ENCODE data around the gene STK38L. TPM values are rescaled to one million over a fixed set of nuclear protein-coding genes. Genes with fewer than 3 reads are reported as not detected.

STK38L gene
- total RNA-seq, 1 donor from 2014 or later, result 22.2 TPM

GRCh38 chr12:27272373-27273028, 28.4 kb downstream of the STK38L start:
- no peak for ATAC-seq
- intact Hi-C loops (cut with DNase I), result no loop called here

DNA sequence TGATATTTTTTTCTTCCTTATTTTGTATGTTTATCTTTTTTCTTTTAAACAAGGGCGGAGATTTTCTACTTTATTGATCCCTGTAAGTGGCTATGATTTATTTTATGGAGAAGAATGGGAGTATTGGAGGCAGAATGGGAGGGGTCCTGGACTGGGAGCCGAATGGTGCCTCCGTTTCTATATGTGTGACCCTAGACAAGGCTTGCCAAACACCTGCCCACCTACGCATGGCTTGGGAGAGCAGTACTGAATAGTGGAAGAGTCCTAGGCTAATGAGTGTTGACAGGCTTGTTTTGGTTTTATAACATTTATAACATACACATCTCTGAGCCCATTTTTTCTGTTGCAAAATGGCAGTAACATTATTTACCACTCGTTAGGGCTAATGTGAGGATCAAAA, 29.0 kb downstream of the STK38L start:
- ATAC-seq (no peak), DNase-seq (no peak)
- Histone ChIP-seq H3K4me1 (peaks cover 22% of the 10 kb centered on the region), H3K27ac (no peak overlapping the region), H3K36me3 (no peaks in the 10 kb centered on the region), H3K4me3 (no peak overlapping the region), H3K9me3 (no peaks in the 10 kb centered on the region), H3K27me3 (ENCODE audit: low read depth) (no peaks in the 10 kb centered on the region)
- TF ChIP-seq, protein P1, sequence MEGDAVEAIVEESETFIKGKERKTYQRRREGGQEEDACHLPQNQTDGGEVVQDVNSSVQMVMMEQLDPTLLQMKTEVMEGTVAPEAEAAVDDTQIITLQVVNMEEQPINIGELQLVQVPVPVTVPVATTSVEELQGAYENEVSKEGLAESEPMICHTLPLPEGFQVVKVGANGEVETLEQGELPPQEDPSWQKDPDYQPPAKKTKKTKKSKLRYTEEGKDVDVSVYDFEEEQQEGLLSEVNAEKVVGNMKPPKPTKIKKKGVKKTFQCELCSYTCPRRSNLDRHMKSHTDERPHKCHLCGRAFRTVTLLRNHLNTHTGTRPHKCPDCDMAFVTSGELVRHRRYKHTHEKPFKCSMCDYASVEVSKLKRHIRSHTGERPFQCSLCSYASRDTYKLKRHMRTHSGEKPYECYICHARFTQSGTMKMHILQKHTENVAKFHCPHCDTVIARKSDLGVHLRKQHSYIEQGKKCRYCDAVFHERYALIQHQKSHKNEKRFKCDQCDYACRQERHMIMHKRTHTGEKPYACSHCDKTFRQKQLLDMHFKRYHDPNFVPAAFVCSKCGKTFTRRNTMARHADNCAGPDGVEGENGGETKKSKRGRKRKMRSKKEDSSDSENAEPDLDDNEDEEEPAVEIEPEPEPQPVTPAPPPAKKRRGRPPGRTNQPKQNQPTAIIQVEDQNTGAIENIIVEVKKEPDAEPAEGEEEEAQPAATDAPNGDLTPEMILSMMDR (IDR thresholded peaks at IDR 0.05), result no peak
- intact Hi-C loops (cut with DNase I), result no loop called here

More at GRCh38 chr12:27272373-27273028, 28.4 kb downstream of the STK38L start:
- no peak overlapping the region for H3K4me3 ChIP-seq
- no peaks in the 10 kb centered on the region for H3K27me3 ChIP-seq (ENCODE audit: low read depth)
- TF ChIP-seq, protein P1 (IDR thresholded peaks at IDR 0.05), result no peak
- H3K27ac ChIP-seq, result no peak overlapping the region
- H3K36me3 ChIP-seq, result no peaks in the 10 kb centered on the region
- DNase-seq, result no peak
- H3K4me1 ChIP-seq, result peaks cover 22% of the 10 kb centered on the region
- H3K9me3 ChIP-seq, result no peaks in the 10 kb centered on the region

GRCh38 chr12:27274706-27275105, 30.6 kb downstream of the STK38L start:
- ATAC-seq, result no peak
- TF ChIP-seq, protein P1 (IDR thresholded peaks at IDR 0.05), result no peak
- H3K27me3 ChIP-seq (ENCODE audit: low read depth), result no peaks in the 10 kb centered on the region

GRCh38 chr12:27276275-27276674, 32.2 kb downstream of the STK38L start:
- ATAC-seq (no peak), DNase-seq (no peak)
- intact Hi-C loops (cut with DNase I), result no loop called here
- Histone ChIP-seq H3K9me3 (no peaks in the 10 kb centered on the region), H3K27me3 (ENCODE audit: low read depth) (no peaks in the 10 kb centered on the region), H3K4me1 (peaks cover 22% of the 10 kb centered on the region), H3K36me3 (no peaks in the 10 kb centered on the region), H3K27ac (no peak overlapping the region), H3K4me3 (no peak overlapping the region)
- TF ChIP-seq, protein P1 (IDR thresholded peaks at IDR 0.05), result no peak

More at GRCh38 chr12:27274706-27275105, 30.6 kb downstream of the STK38L start:
- DNase-seq, result no peak
- intact Hi-C loops (cut with DNase I), result no loop called here
- Histone ChIP-seq H3K9me3 (no peaks in the 10 kb centered on the region), H3K27ac (no peak overlapping the region), H3K4me1 (peaks cover 22% of the 10 kb centered on the region), H3K36me3 (no peaks in the 10 kb centered on the region), H3K4me3 (no peak overlapping the region)

- H3K4me1 ChIP-seq, result peaks cover 7% of the 10 kb centered on the region
- TF ChIP-seq, protein P1 (IDR thresholded peaks at IDR 0.05), result no peak
- peak in 1 of 2 donors; percentile 47 for ATAC-seq
- no peaks in the 10 kb centered on the region for H3K36me3 ChIP-seq
- intact Hi-C loops (cut with DNase I), result no loop called here
- H3K27ac ChIP-seq, result peak overlapping the region; percentile 38
- no peaks in the 10 kb centered on the region for H3K9me3 ChIP-seq
- H3K27me3 ChIP-seq (ENCODE audit: low read depth), result no peaks in the 10 kb centered on the region
- no peak overlapping the region for H3K4me3 ChIP-seq
- no peak for DNase-seq
Measured at GRCh38 chr12:27277846-27278260, 33.8 kb downstream of the STK38L start.
